Measurements from ENCODE around the gene DNPEP.

DNA sequence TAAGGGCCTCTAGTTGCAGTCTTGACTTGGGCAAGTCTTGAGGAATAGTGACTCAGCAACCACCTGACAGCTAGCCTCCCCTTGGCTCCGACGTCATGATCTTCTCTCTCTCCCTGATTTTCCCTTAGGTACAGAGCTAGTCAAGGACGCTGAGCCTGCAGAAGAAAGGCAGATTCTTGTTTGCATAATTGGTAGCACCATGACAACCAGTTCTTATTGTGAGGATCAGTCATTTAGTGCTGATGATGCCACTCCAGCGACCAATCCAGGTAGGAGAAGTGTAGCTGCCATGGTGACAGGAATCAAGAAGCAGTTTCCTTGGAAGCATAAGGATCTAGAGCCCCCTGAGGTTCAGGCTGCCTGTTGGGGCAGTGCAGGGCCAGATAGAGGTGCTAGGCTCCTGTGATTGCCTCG is 52.3 kb downstream of the DNPEP start:
- no peak for TF ChIP-seq EZH2 (IDR thresholded peaks at IDR 0.05; ENCODE audit: borderline replicate concordance, low read length)
- TF ChIP-seq, protein P1, sequence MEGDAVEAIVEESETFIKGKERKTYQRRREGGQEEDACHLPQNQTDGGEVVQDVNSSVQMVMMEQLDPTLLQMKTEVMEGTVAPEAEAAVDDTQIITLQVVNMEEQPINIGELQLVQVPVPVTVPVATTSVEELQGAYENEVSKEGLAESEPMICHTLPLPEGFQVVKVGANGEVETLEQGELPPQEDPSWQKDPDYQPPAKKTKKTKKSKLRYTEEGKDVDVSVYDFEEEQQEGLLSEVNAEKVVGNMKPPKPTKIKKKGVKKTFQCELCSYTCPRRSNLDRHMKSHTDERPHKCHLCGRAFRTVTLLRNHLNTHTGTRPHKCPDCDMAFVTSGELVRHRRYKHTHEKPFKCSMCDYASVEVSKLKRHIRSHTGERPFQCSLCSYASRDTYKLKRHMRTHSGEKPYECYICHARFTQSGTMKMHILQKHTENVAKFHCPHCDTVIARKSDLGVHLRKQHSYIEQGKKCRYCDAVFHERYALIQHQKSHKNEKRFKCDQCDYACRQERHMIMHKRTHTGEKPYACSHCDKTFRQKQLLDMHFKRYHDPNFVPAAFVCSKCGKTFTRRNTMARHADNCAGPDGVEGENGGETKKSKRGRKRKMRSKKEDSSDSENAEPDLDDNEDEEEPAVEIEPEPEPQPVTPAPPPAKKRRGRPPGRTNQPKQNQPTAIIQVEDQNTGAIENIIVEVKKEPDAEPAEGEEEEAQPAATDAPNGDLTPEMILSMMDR (IDR thresholded peaks at IDR 0.05; ENCODE audit: low read length) = no peak
